Measurements from ENCODE around the gene RHBDD1. TPM values are rescaled to one million over a fixed set of nuclear protein-coding genes. Genes with fewer than 3 reads are reported as not detected.
A peak's percentile ranks its signal among the peaks of the same experiment; 100 is the strongest.

RHBDD1 gene
- total RNA-seq, 1 donor from 2014 or later = 90.2 TPM

- Mint-ChIP-seq H3K4me1 (peaks cover 85% of the 10 kb centered on the region), H3K27me3 (no peaks in the 10 kb centered on the region), H3K36me3 (ENCODE audit: low read depth) (peaks cover 7% of the 10 kb centered on the region), H3K4me3 (no peak overlapping the region), H3K9me3 (no peaks in the 10 kb centered on the region), H3K27ac (peak overlapping the region; percentile 94)
- ChIA-PET POLR2A (interaction anchor here (0.6 to 3.9 kb wide), 6 partner anchors 8 to 564 kb away, joined by 3 to 25 read pairs (median 6); partner anchors contain the start of gene RHBDD1), CTCF (interaction anchor here (0.8 to 1.5 kb wide), 3 partner anchors 13 to 102 kb away, joined by 3 to 6 read pairs (median 3); no protein-coding TSS in a partner anchor)
- ATAC-seq (ENCODE audit: low read depth) = no peak
- intact Hi-C loops (cut with micrococcal nuclease) = loop anchor here (2.0 to 10.0 kb wide), 2 partner anchors 16 to 1860 kb away; partner anchors contain the start of gene DOCK10
- DNase-seq = no peak
- TF ChIP-seq CTCF (IDR thresholded peaks at IDR 0.05) = no peak
Measured at GRCh38 chr2:226904592-226904991, 68.7 kb downstream of the RHBDD1 start.

GRCh38 chr2:226905718-226906117 is 69.9 kb downstream of the RHBDD1 start:
- Mint-ChIP-seq H3K27ac (peak overlapping the region; percentile 94), H3K4me3 (peak overlapping the region; percentile 73), H3K36me3 (ENCODE audit: low read depth) (peaks cover 7% of the 10 kb centered on the region), H3K9me3 (no peaks in the 10 kb centered on the region), H3K4me1 (peaks cover 96% of the 10 kb centered on the region), H3K27me3 (no peaks in the 10 kb centered on the region)
- CTCF ChIA-PET = interaction anchor here (0.8 kb wide), 1 partner anchor 70 kb away, joined by 5 read pairs; the partner anchor contains the start of gene RHBDD1
- POLR2A ChIA-PET = interaction anchor here (0.5 to 3.9 kb wide), 9 partner anchors 11 to 117 kb away, joined by 3 to 22 read pairs (median 3); no protein-coding TSS in a partner anchor
- TF ChIP-seq CTCF (IDR thresholded peaks at IDR 0.05) = no peak
- intact Hi-C loops (cut with micrococcal nuclease) = loop anchor here (1.0 to 10.0 kb wide), 9 partner anchors 17 to 1958 kb away; partner anchors contain the start of genes DOCK10 and RHBDD1
- DNase-seq (no peak), ATAC-seq (ENCODE audit: low read depth) (peak; percentile 5)

DNA sequence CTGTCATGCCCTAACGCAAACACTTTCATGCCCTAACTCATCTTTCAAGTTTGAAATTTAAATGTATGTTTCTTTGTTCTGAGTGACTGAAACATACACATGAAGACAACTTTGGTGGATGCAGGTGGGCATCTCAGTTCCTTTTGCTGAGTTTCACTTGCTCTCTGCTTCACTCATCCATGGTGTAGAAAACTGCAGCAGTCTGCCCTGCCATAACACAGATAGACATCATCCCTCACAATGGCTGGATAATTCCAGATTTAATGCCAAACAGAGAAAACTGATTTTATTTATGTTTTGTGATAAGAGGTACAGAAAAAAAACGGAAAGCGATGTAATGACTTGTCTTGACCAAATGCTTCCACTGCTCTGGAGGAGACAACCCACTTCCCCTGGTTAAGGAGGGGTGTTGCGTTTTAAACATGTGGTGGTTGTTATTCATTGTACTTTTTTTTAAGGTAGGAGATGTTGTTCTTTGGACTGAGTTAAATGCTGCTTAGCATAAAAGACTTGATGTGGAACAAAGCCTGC is 70.4 kb downstream of the RHBDD1 start:
- ChIA-PET CTCF (interaction anchor here (1.4 kb wide), 1 partner anchor 70 kb away, joined by 4 read pairs; the partner anchor contains the start of gene RHBDD1), POLR2A (interaction anchor here (0.5 to 3.9 kb wide), 5 partner anchors 11 to 78 kb away, joined by 3 to 35 read pairs (median 5); partner anchors contain the start of gene RHBDD1)
- ATAC-seq (ENCODE audit: low read depth) (peak; percentile 84), DNase-seq (no peak)
- TF ChIP-seq CTCF (IDR thresholded peaks at IDR 0.05) = no peak
- Mint-ChIP-seq H3K4me1 (peaks cover 97% of the 10 kb centered on the region), H3K27ac (peak overlapping the region; percentile 94), H3K36me3 (ENCODE audit: low read depth) (peaks cover 9% of the 10 kb centered on the region), H3K27me3 (no peaks in the 10 kb centered on the region), H3K9me3 (no peaks in the 10 kb centered on the region), H3K4me3 (peak overlapping the region; percentile 73)
- intact Hi-C loops (cut with micrococcal nuclease) = loop anchor here (5.0 to 10.0 kb wide), 5 partner anchors 34 to 1959 kb away; partner anchors contain the start of gene DOCK10

DNA sequence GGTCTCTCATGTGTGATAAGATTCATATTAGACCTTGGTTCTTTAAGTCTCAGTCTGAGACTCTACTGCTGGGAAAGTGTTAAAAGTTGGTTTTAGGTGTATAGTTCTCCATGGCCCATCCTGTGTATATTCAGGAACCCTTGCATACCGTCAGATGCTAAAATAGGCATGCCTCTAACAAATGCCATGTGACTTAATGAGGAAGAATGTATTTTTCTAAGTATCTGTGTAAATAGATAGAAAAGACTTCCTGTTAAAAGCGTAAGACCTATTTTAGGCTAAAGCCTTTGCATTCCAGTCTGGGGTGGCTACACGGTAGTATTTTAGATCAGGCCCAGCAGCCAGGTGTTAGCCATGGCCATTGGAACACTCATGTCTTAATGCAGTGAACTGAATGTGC is 73.3 kb downstream of the RHBDD1 start:
- Mint-ChIP-seq H3K27me3 (no peaks in the 10 kb centered on the region), H3K36me3 (ENCODE audit: low read depth) (peaks cover 27% of the 10 kb centered on the region), H3K4me1 (peaks cover 87% of the 10 kb centered on the region), H3K27ac (peak overlapping the region; percentile 94), H3K9me3 (peaks cover 3% of the 10 kb centered on the region), H3K4me3 (peak overlapping the region; percentile 17)
- TF ChIP-seq CTCF (IDR thresholded peaks at IDR 0.05) = no peak
- CTCF ChIA-PET = interaction anchor here (0.7 to 1.8 kb wide), 3 partner anchors 60 to 107 kb away, joined by 3 to 5 read pairs (median 4); no protein-coding TSS in a partner anchor
- DNase-seq (no peak), ATAC-seq (ENCODE audit: low read depth) (no peak)
- intact Hi-C loops (cut with micrococcal nuclease) = loop anchor here (5.0 to 10.0 kb wide), 5 partner anchors 37 to 1962 kb away; partner anchors contain the start of gene DOCK10
- POLR2A ChIA-PET = interaction anchor here (1.0 to 2.9 kb wide), 4 partner anchors 61 to 73 kb away, joined by 3 to 35 read pairs (median 3); partner anchors contain the start of gene RHBDD1

GRCh38 chr2:226909836-226910235 is 74.0 kb downstream of the RHBDD1 start:
- POLR2A ChIA-PET = interaction anchor here (0.8 to 1.4 kb wide), 4 partner anchors 60 to 112 kb away, joined by 3 to 14 read pairs (median 4); partner anchors contain the start of genes IRS1 and RHBDD1
- Mint-ChIP-seq H3K4me3 (peak overlapping the region; percentile 17), H3K4me1 (peaks cover 85% of the 10 kb centered on the region), H3K27me3 (no peaks in the 10 kb centered on the region), H3K36me3 (ENCODE audit: low read depth) (peaks cover 28% of the 10 kb centered on the region), H3K27ac (peak overlapping the region; percentile 94), H3K9me3 (peaks cover 3% of the 10 kb centered on the region)
- intact Hi-C loops (cut with micrococcal nuclease) = loop anchor here (5.0 to 10.0 kb wide), 5 partner anchors 38 to 1963 kb away; partner anchors contain the start of gene DOCK10
- CTCF ChIA-PET = interaction anchor here (0.7 to 1.8 kb wide), 3 partner anchors 59 to 107 kb away, joined by 3 to 5 read pairs (median 4); no protein-coding TSS in a partner anchor
- ATAC-seq (ENCODE audit: low read depth) (no peak), DNase-seq (no peak)
- TF ChIP-seq CTCF (IDR thresholded peaks at IDR 0.05) = no peak

All from activated B cell treated with CpG ODN at 0.5 μM for 24 hours (primary cell).